ENCODE results near the gene HGS.
A peak's percentile ranks its signal among the peaks of the same experiment; 100 is the strongest.
"Not testable (repeated sequence)": the region's sequence is repeated elsewhere in the genome, so short reads cannot be mapped to it uniquely, and the experiment has no call there.

HGS gene

GRCh38 chr17:81667754-81668153, 16.1 kb upstream of the HGS start:
- DNase-seq (ENCODE audit: extremely low read depth, low read depth) = no peak
- no peak for TF ChIP-seq CTCF (IDR thresholded peaks at IDR 0.05; ENCODE audit: low read depth, low read length)

GRCh38 chr17:81672504-81672903, 11.3 kb upstream of the HGS start:
- no peak for DNase-seq (ENCODE audit: extremely low read depth, low read depth)
- TF ChIP-seq CTCF (IDR thresholded peaks at IDR 0.05; ENCODE audit: low read depth, low read length) = no peak

GRCh38 chr17:81672954-81673353, 10.9 kb upstream of the HGS start:
- TF ChIP-seq CTCF (IDR thresholded peaks at IDR 0.05; ENCODE audit: low read depth, low read length) = no peak
- no peak for DNase-seq (ENCODE audit: extremely low read depth, low read depth)

GRCh38 chr17:81673561-81674258, 10.1 kb upstream of the HGS start:
- no peak for DNase-seq (ENCODE audit: extremely low read depth, low read depth)
- no peak for TF ChIP-seq CTCF (IDR thresholded peaks at IDR 0.05; ENCODE audit: low read depth, low read length)

- peak; percentile 34 for TF ChIP-seq CTCF (IDR thresholded peaks at IDR 0.05; ENCODE audit: low read depth, low read length)
- DNase-seq (ENCODE audit: extremely low read depth, low read depth) = not testable (repeated sequence)
Measured at GRCh38 chr17:81675515-81676221, 8.1 kb upstream of the HGS start.

- DNase-seq (ENCODE audit: extremely low read depth, low read depth) = no peak
- no peak for TF ChIP-seq CTCF (IDR thresholded peaks at IDR 0.05; ENCODE audit: low read depth, low read length)
Measured at GRCh38 chr17:81676906-81677305, 6.9 kb upstream of the HGS start.

GRCh38 chr17:81680150-81680549, 3.7 kb upstream of the HGS start:
- no peak for DNase-seq (ENCODE audit: extremely low read depth, low read depth)
- no peak for TF ChIP-seq CTCF (IDR thresholded peaks at IDR 0.05; ENCODE audit: low read depth, low read length)
